Hematopoietic multipotent progenitor cell (in vitro differentiated cells): ENCODE data around the gene RNASEH2A. TPM values are rescaled to one million over a fixed set of nuclear protein-coding genes. Genes with fewer than 3 reads are reported as not detected.

Experiments used
- DNase-seq, 3 donors: peaks; one replicate each; pipeline ENCODE4 v3.0.0-alpha.2; 2011 to 2015; ENCODE audit warnings: low read depth in 2 of 3, low spot score in 2 of 3
- small RNA-seq: library from RNA; depleted of rRNA; stranded (forward); fragments of <200 nt; gene quantifications from one replicate; pipeline ENCODE3, GENCODE V24; 2012
- total RNA-seq: library from RNA; depleted of rRNA; stranded (reverse); fragments of >200 nt; gene quantifications from one replicate; pipeline ENCODE4 v1.2.3, GENCODE V29; 2012

Gene RNASEH2A
- total RNA-seq, 1 donor: 35.0 TPM

DNA sequence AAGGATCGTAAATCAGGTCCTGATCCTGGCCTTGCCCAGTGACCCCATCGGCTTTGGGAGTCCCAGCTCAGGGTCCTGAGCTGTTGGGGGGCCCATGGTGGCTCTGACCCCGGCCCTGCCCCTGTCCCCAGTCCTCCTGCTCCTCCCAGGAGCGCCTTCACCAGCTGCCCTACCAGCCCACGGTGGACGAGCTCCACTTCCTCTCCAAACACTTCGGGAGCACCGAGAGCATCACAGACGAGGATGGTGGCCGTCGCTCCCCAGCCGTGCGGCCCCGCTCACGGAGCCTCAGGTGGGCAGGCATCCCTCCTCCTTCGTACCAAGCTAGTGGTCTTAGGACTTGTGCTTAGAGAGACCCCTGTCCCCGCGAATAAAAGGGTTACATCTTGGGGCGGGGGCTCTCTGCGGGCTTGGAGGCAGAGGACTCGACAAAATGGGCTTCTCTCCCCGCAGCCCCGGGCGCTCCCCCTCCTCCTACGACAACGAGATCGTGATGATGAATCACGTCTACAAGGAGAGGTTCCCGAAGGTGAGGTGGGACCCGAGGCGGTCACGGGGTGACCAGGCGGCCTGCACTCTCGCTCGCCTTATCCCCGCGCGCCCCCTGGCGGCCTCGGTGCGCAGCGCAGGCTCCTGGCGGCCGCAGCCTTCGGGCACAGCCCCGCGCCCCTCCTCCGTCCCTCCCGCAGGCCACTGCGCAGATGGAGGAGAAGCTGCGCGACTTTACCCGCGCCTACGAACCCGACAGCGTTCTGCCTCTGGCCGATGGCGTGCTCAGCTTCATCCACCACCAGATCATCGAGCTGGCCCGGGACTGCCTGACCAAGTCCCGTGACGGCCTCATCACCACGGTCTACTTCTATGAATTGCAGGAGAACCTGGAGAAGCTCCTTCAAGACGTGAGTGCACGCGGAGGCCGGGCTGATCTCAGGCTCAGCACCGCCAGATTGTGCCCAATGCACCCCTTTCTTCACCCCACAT, 41.1 kb downstream of the RNASEH2A start:
- peak; percentile 74 to 88 (median 85) for DNase-seq

DNA sequence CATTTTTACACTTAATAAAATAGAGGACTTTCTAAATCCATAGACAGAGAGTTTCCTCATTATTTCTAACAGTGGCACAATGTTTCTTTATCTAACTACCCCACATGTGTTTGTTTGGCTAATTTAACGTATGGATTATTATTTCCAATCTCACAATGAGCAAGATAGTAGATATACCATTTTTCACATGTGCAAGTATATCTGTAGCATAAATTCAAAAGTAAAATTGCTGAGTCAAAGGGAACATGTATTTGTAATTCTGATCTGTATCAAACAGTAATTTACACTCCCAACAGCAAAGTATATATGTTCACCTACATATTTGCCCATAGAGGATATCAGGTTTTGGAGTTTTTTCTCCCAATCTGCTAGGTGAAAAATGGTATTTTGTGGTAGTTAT, 50.3 kb downstream of the RNASEH2A start:
- no peak for DNase-seq

DNA sequence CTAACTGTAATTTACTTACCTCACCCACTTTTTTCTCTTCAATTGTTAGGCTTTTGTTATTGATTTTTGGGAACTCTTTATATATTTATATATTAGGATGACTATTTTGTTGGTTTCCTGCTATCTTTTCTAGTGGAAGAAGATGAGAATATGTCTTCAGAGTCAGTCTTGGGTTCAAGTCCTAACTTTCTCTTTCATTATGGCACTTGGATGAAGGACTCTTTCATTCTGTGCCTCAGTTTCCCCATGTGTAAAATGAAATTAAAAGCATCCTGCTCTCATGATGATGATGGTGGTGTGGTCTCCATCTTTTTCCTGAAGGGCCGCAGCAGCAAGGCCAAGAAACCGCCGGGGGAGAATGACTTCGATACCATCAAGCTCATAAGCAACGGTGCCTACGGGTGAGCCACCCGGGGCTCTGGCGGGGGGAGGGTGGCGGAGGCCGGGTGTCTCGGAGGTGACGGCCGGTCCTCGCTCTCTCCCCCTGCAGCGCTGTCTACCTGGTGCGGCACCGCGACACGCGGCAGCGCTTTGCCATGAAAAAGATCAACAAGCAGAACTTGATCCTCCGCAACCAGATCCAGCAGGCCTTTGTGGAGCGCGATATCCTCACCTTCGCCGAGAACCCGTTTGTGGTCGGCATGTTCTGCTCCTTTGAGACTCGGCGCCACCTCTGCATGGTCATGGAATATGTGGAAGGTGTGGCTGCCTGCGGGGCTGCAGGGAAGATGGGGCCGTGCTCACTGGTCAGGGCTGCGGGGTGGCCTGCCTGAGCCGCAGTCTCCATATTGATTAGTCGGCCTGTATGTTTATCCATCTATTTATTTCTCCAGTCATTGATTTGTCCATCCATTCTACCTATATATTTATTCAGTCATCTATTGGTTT, 51.9 kb downstream of the RNASEH2A start:
- no peak for DNase-seq

DNA sequence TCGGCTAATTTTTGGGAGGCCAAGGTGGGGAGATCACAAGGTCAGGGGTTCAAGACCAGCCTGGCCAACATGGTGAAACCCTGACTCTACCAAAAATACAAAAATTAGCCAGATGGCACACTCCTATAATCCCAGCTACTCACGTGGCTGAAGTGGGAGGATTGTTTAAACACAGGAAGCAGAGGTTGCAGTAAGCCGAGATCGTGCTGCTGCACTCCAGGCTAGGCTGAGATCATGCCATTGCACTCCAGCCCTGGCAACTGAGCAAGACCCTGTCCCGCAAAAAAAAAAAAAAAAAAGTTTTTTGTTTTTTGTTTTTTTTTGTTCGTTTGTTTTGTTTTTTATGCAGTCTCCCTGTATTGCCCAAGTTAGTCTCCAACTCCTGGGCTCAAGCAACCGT, 53.2 kb downstream of the RNASEH2A start:
- no peak for DNase-seq

Small RNAs within 50 kb of the gene (small RNA-seq; reads per million reads assigned to genes)
- gene MIR5684: not detected
- gene MIR6794: not detected

Other genes starting within 250 kb of the RNASEH2A start
- 9.7 TPM for gene ZNF490, start 195.8 kb upstream of the RNASEH2A start, total RNA-seq
- gene ZNF791, start 195.7 kb upstream of the RNASEH2A start, total RNA-seq: 9.4 TPM
- 128 TPM for gene MAN2B1, start 139.8 kb upstream of the RNASEH2A start, total RNA-seq
- 14.8 TPM for gene WDR83, start 139.8 kb upstream of the RNASEH2A start, total RNA-seq
- gene DHPS, start 124.7 kb upstream of the RNASEH2A start, total RNA-seq: 102 TPM
- not detected for gene GNG14, start 118.6 kb upstream of the RNASEH2A start, total RNA-seq
- 31.2 TPM for gene FBXW9, start 110.0 kb upstream of the RNASEH2A start, total RNA-seq
- gene TNPO2, start 82.7 kb upstream of the RNASEH2A start, total RNA-seq: 68.1 TPM
- 162 TPM for gene TRIR, start 71.9 kb upstream of the RNASEH2A start, total RNA-seq
- 106 TPM for gene GET3, start 69.1 kb upstream of the RNASEH2A start, total RNA-seq
- not detected for gene BEST2, start 54.8 kb upstream of the RNASEH2A start, total RNA-seq
- gene HOOK2, start 31.0 kb upstream of the RNASEH2A start, total RNA-seq: 29.9 TPM
- gene JUNB, start 15.1 kb upstream of the RNASEH2A start, total RNA-seq: 700 TPM
- 278 TPM for gene PRDX2, start 4.8 kb upstream of the RNASEH2A start, total RNA-seq
- gene THSD8, start 4.5 kb upstream of the RNASEH2A start, total RNA-seq: not detected
- gene RTBDN, start 28.0 kb downstream of the RNASEH2A start, total RNA-seq: not detected
- gene MAST1, start 31.9 kb downstream of the RNASEH2A start, total RNA-seq: 7.3 TPM
- gene DNASE2, start 74.9 kb downstream of the RNASEH2A start, total RNA-seq: 25.6 TPM
- 71.4 TPM for gene KLF1, start 80.6 kb downstream of the RNASEH2A start, total RNA-seq
- 87.3 TPM for gene GCDH, start 84.6 kb downstream of the RNASEH2A start, total RNA-seq
- 0.27 TPM for gene SYCE2, start 112.7 kb downstream of the RNASEH2A start, total RNA-seq
- 134 TPM for gene FARSA, start 127.1 kb downstream of the RNASEH2A start, total RNA-seq
- gene CALR, start 132.0 kb downstream of the RNASEH2A start, total RNA-seq: 1,092 TPM
- 84.3 TPM for gene RAD23A, start 139.3 kb downstream of the RNASEH2A start, total RNA-seq
- gene GADD45GIP1, start 150.6 kb downstream of the RNASEH2A start, total RNA-seq: 24.5 TPM
- gene DAND5, start 163.0 kb downstream of the RNASEH2A start, total RNA-seq: under 0.01 TPM
- gene NFIX, start 188.9 kb downstream of the RNASEH2A start, total RNA-seq: 23.4 TPM